PC-9 (cell line): ENCODE results near the gene ST7. TPM values are rescaled to one million over a fixed set of nuclear protein-coding genes. Genes with fewer than 3 reads are reported as not detected.

Experiments used
- BruUV-seq: library from RNA; stranded (reverse); fragments of 400-500 nt; replicated peaks from 2 replicates; lab custom pipeline; 2021; lab: Mats Ljungman, UMichigan
- CTCF ChIA-PET: fragments of 300-600 bp; sonication (Branson Sonifier 250); formaldehyde crosslinking; loops from one replicate; lab custom pipeline; 2022; ENCODE audit warnings: antibody characterized with exemption; lab: Charles Lee
- POLR2A ChIA-PET: fragments of 300-600 bp; sonication (Branson Sonifier 250); formaldehyde crosslinking; loops from one replicate; lab custom pipeline; 2022; ENCODE audit warnings: antibody characterized with exemption; ENCODE audit not compliant: unreplicated experiment; lab: Charles Lee
- DNase-seq, 2 experiments: peaks; one replicate each; pipeline versions ENCODE4 v3.0.0 to v3.0.0-alpha.2; 2015 to 2022; ENCODE audit warnings: mixed read lengths in 1 of 2
- H2AFZ ChIP-seq: fragments of 200-600 bp; sonication (generic); 2 replicates; pipeline ENCODE4 v1.8.1; 2017; ENCODE audit warnings: antibody characterized with exemption
- H3F3A ChIP-seq: fragments of 200-600 bp; sonication (generic); 2 replicates; pipeline ENCODE4 v1.8.1; 2017; ENCODE audit warnings: antibody characterized with exemption, mild to moderate bottlenecking, low read depth; ENCODE audit not compliant: insufficient read depth
- H3K27ac ChIP-seq: fragments of 200-600 bp; sonication (generic); 2 replicates; pipeline ENCODE4 v1.6.1; 2016; ENCODE audit warnings: mixed run types
- H3K27me3 ChIP-seq: fragments of 200-600 bp; sonication (generic); 2 replicates; pipeline ENCODE4 v1.6.1; 2016; ENCODE audit warnings: low read depth, mixed run types; ENCODE audit not compliant: insufficient read depth
- H3K36me3 ChIP-seq: fragments of 200-600 bp; sonication (generic); 2 replicates; pipeline ENCODE4 v1.6.1; 2016; ENCODE audit warnings: low read depth, mixed run types
- H3K4me1 ChIP-seq: fragments of 200-600 bp; sonication (generic); replicated peaks from 2 replicates; pipeline ENCODE4 v1.6.1; 2016; ENCODE audit warnings: mixed run types; ENCODE audit not compliant: insufficient read depth
- H3K4me2 ChIP-seq: fragments of 200-600 bp; sonication (generic); 2 replicates; pipeline ENCODE4 v1.6.1; 2017; ENCODE audit warnings: mixed run types
- H3K4me3 ChIP-seq: fragments of 200-600 bp; sonication (generic); 2 replicates; pipeline ENCODE4 v1.6.1; 2016; ENCODE audit warnings: mixed run types
- H3K79me2 ChIP-seq: fragments of 200-600 bp; sonication (generic); 2 replicates; pipeline ENCODE4 v1.6.1; 2017; ENCODE audit warnings: low read depth, mixed run types
- H3K9me2 ChIP-seq: fragments of 200-600 bp; sonication (generic); 2 replicates; pipeline ENCODE4 v1.8.1; 2017; ENCODE audit warnings: mild to moderate bottlenecking; ENCODE audit not compliant: insufficient read depth
- H3K9me3 ChIP-seq: fragments of 200-600 bp; sonication (generic); 2 replicates; pipeline ENCODE4 v1.8.1; 2016; ENCODE audit warnings: low read depth; ENCODE audit not compliant: insufficient read depth
- H4K20me1 ChIP-seq: fragments of 200-600 bp; sonication (generic); 2 replicates; pipeline ENCODE4 v1.8.1; 2017; ENCODE audit not compliant: insufficient read depth
- EZH2 ChIP-seq: fragments of 200-600 bp; sonication (generic); IDR thresholded peaks from 2 replicates; pipeline ENCODE4 v1.8.0; 2017; ENCODE audit warnings: antibody characterized with exemption, low read depth
- intact Hi-C: fragments of 100-400 bp; cut with micrococcal nuclease; formaldehyde crosslinking; loops from one replicate; pipeline ENCODE4 v1.10.0; 2022; ENCODE audit not compliant: unreplicated experiment
- total RNA-seq: library from RNA; stranded (reverse); gene quantifications from 2 replicates; pipeline ENCODE4 v1.2.3, GENCODE V29; 2021
- TF ChIP-seq, protein P1 (sequence below): fragments of 200-600 bp; sonication (generic); conservative IDR thresholded peaks from 2 replicates; pipeline ENCODE4 v1.6.1; 2017; ENCODE audit warnings: mixed run types, antibody characterized with exemption, mild to moderate bottlenecking, moderate library complexity

The ST7 gene
- total RNA-seq, 1 experiment from 2014 or later: 25.8 TPM

DNA sequence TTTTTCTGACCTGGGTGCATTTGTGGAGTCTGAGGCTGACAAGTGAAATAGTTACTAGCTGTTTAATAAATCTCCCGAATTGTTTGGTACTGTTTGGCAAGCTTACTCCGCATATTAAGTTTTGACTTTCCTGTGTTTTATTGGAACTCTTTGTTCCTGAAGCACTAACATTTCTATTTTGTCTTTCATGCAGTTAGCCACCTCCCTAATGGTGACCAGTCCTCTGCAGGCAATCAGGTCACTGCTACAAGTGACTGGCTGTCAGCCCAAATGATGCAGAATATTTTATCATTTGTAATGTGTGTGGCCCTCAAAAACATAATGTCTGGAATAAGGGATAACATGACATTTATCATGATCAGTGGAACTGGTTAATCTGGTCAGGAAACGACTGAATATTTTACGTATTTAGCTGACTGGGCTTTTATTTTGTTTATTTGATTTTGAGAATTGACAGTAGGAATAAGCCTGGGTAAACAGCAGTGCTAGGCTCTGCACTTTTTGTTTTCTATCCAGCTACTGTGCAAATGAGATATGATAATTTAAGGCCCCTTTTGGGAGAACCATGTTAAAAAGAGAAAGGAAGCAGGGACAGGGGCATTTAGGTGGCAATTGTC, 82.9 kb downstream of the ST7 start:
- intact Hi-C loops: no loop called here
- H3K27ac ChIP-seq: no peak overlapping the region
- 0 out of 2 replicates have a peak, but pooled peaks cover 8% of the 10 kb centered on the region for H4K20me1 ChIP-seq
- no peaks in the 10 kb centered on the region for H3K36me3 ChIP-seq
- DNase-seq: no peak
- H3K4me2 ChIP-seq: no peak overlapping the region
- no peak overlapping the region for H2AFZ ChIP-seq
- no TSS peak for BruUV-seq
- ChIA-PET POLR2A (no interaction called here), CTCF (no interaction called here)
- H3K27me3 ChIP-seq: no peaks in the 10 kb centered on the region
- no peaks in the 10 kb centered on the region for H3K4me1 ChIP-seq
- H3K4me3 ChIP-seq: no peak overlapping the region
- no peaks in the 10 kb centered on the region for H3K9me3 ChIP-seq
- H3K9me2 ChIP-seq: no peaks in the 10 kb centered on the region
- TF ChIP-seq EZH2: no peak
- TF ChIP-seq, protein P1, sequence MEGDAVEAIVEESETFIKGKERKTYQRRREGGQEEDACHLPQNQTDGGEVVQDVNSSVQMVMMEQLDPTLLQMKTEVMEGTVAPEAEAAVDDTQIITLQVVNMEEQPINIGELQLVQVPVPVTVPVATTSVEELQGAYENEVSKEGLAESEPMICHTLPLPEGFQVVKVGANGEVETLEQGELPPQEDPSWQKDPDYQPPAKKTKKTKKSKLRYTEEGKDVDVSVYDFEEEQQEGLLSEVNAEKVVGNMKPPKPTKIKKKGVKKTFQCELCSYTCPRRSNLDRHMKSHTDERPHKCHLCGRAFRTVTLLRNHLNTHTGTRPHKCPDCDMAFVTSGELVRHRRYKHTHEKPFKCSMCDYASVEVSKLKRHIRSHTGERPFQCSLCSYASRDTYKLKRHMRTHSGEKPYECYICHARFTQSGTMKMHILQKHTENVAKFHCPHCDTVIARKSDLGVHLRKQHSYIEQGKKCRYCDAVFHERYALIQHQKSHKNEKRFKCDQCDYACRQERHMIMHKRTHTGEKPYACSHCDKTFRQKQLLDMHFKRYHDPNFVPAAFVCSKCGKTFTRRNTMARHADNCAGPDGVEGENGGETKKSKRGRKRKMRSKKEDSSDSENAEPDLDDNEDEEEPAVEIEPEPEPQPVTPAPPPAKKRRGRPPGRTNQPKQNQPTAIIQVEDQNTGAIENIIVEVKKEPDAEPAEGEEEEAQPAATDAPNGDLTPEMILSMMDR: no peak
- no peaks in the 10 kb centered on the region; the same call in 1 of the 2 replicates for H3K79me2 ChIP-seq
- H3F3A ChIP-seq: no peaks in the 10 kb centered on the region

DNA sequence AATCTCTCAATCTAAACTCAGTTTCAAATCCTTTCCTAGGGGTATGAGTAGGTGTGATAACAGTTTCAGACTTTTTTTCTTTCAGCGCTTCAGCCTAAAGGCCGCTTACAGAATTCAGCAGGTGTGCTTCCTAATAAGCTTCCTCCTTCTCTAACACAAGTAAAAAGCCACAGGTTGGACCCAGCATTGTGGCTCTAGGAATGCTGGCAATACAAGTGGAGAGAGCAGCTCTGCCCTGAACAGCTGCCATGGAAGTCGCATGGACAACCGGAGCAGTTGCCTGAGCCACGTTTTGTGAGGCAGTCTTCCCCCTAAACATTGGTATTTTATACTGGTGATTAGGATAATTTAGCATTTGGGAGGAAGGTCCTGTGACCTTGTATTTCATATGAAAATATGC, 83.5 kb downstream of the ST7 start:
- Histone ChIP-seq H3K4me2 (no peak overlapping the region), H3K27me3 (no peaks in the 10 kb centered on the region), H3K36me3 (no peaks in the 10 kb centered on the region), H3K4me1 (no peaks in the 10 kb centered on the region), H2AFZ (no peak overlapping the region), H4K20me1 (0 out of 2 replicates have a peak, but pooled peaks cover 8% of the 10 kb centered on the region), H3F3A (no peaks in the 10 kb centered on the region), H3K9me3 (no peaks in the 10 kb centered on the region), H3K4me3 (no peak overlapping the region), H3K27ac (no peak overlapping the region), H3K79me2 (peaks cover 4% of the 10 kb centered on the region; the same call in 1 of the 2 replicates), H3K9me2 (no peaks in the 10 kb centered on the region)
- ChIA-PET POLR2A (no interaction called here), CTCF (no interaction called here)
- intact Hi-C loops: no loop called here
- TF ChIP-seq, protein P1: no peak
- no peak for TF ChIP-seq EZH2
- no TSS peak for BruUV-seq
- DNase-seq: no peak

DNA sequence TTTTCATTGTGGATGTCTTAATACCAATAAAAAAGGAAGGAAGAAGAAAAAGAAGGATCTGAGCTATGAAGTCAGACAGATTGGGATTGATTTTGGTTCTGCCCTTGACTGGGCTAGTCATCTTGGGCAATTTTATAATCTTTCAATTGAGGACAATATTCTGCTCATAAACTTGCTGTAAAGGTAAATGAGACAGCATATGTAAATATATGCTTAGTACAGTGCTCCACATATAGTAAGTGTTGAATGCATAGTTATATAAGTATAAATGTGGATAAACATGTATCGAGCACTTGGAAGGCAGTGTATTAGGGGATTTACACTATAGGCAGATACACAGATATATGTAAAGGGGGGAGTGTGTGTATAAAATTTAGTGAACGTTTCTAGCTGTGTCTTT, 85.1 kb downstream of the ST7 start:
- no peaks in the 10 kb centered on the region for H3K9me3 ChIP-seq
- POLR2A ChIA-PET: no interaction called here
- no peak overlapping the region for H3K27ac ChIP-seq
- H3K36me3 ChIP-seq: no peaks in the 10 kb centered on the region
- H4K20me1 ChIP-seq: 0 out of 2 replicates have a peak, but pooled peaks cover 8% of the 10 kb centered on the region
- no peaks in the 10 kb centered on the region for H3F3A ChIP-seq
- H3K27me3 ChIP-seq: no peaks in the 10 kb centered on the region
- H3K79me2 ChIP-seq: peaks cover 7% of the 10 kb centered on the region; the same call in 1 of the 2 replicates
- CTCF ChIA-PET: no interaction called here
- no peak for DNase-seq
- intact Hi-C loops: no loop called here
- H3K4me1 ChIP-seq: no peaks in the 10 kb centered on the region
- H2AFZ ChIP-seq: no peak overlapping the region
- H3K4me2 ChIP-seq: no peak overlapping the region
- no peaks in the 10 kb centered on the region; the same call in 1 of the 2 replicates for H3K9me2 ChIP-seq
- no peak overlapping the region for H3K4me3 ChIP-seq
- TF ChIP-seq, protein P1: no peak
- no peak for TF ChIP-seq EZH2
- no TSS peak for BruUV-seq
